Gastrocnemius medialis (tissue), 4 donors: ENCODE results near the gene MYH9.

Source experiments
- CTCF ChIP-seq, 5 experiments: fragments of 450-650 bp in 3 of 5; fragments of 200-600 bp in 2 of 5; sonication (generic) in 2 of 5; IDR thresholded peaks in 4 of 5; conservative IDR thresholded peaks in 1 of 5; 1 replicate in 4 of 5; 2 replicates in 1 of 5; pipeline ENCODE4 v1.5.1; 2016 to 2019; ENCODE audit warnings: antibody characterized with exemption in 5 of 5, mild to moderate bottlenecking in 3 of 5, moderate library complexity in 3 of 5
- POLR2A ChIP-seq, 2 donors: fragments of 450-650 bp; IDR thresholded peaks; one replicate each; pipeline ENCODE4 v1.6.1; 2017; ENCODE audit warnings: antibody characterized with exemption in 2 of 2, mild to moderate bottlenecking in 2 of 2, moderate library complexity in 2 of 2

- TF ChIP-seq CTCF (IDR thresholded peaks at IDR 0.05 in 4 of 5, conservative IDR thresholded peaks at IDR 0.05 in 1 of 5): no peak
- TF ChIP-seq POLR2A (IDR thresholded peaks at IDR 0.05): no peak
These were observed 44.1 kb downstream of the MYH9 start for GRCh38 chr22:36343720-36344105.
